ENCODE data around the gene ATOSB.

GRCh38 chr9:35107297-35108290 lies 8.1 kb downstream of the ATOSB start:
- TF ChIP-seq CTCF (IDR thresholded peaks at IDR 0.05 in 8 of 11, conservative IDR thresholded peaks at IDR 0.05 in 3 of 11) = no peak
- TF ChIP-seq POLR2A (IDR thresholded peaks at IDR 0.05) = no peak
- TF ChIP-seq POLR2AphosphoS5 (IDR thresholded peaks at IDR 0.05) = peak in 1 of 3 donors; percentile 13
